GM18861 (cell line): ENCODE data around the gene FAM3A.

Experiments used
- ATAC-seq: cut with Tn5 transposase; IDR thresholded peaks from one replicate; pipeline ENCODE4 v1.9.1; 2021; ENCODE audit not compliant: unreplicated experiment

Gene FAM3A

GRCh38 chrX:154462396-154462795 lies 53.6 kb downstream of the FAM3A start:
- ATAC-seq: no peak

- ATAC-seq: no peak
These were observed 55.7 kb downstream of the FAM3A start for GRCh38 chrX:154460326-154460725.

- no peak for ATAC-seq
These were observed 56.2 kb downstream of the FAM3A start for GRCh38 chrX:154459832-154460231.

GRCh38 chrX:154458954-154459778 lies 56.9 kb downstream of the FAM3A start:
- ATAC-seq: no peak

GRCh38 chrX:154458116-154458953 lies 57.7 kb downstream of the FAM3A start, which contains the start of gene PLXNA3:
Gene PLXNA3, plus strand, starts transcription at chrX:154458281. Its CDS starts 1,903 bp downstream, at chrX:154460184.
- ATAC-seq: peak; percentile 39

- peak; percentile 33 for ATAC-seq
These were observed 58.4 kb downstream of the FAM3A start for GRCh38 chrX:154457491-154458115.
